Activated T-cell treated with anti-CD3 and anti-CD28 coated beads, Interleukin-2, amount 50 U/mL, for 72 hours (primary cell): ENCODE data around the gene CCR3. TPM values are rescaled to one million over a fixed set of nuclear protein-coding genes. Genes with fewer than 3 reads are reported as not detected.

Source experiments
- ATAC-seq, 2 donors: fragments of 150-1000 bp; cut with Tn5 transposase; replicated peaks in 1 of 2; 2 replicates each; pipeline ENCODE4 v1.10.0; 2021; ENCODE audit warnings: moderate library complexity in 2 of 2, mild to moderate bottlenecking in 1 of 2
- DNase-seq, 2 donors: peaks; one replicate each; pipeline ENCODE4 v3.0.0; 2021 to 2022; ENCODE audit warnings: mixed read lengths in 1 of 2
- H3K27ac Mint-ChIP-seq: one replicate; pipeline ENCODE4 v1.8.0; 2022; ENCODE audit warnings: mild to moderate bottlenecking, moderate library complexity, mixed read lengths
- H3K27me3 Mint-ChIP-seq: one replicate; pipeline ENCODE4 v1.8.0; 2022; ENCODE audit warnings: low read depth, mixed read lengths
- H3K36me3 Mint-ChIP-seq, 2 donors: one replicate each; pipeline ENCODE4 v1.8.0; 2022; ENCODE audit warnings: mixed read lengths in 2 of 2, mild to moderate bottlenecking in 1 of 2; ENCODE audit not compliant: insufficient read depth in 2 of 2
- H3K4me1 Mint-ChIP-seq: one replicate; pipeline ENCODE4 v1.8.0; 2022; ENCODE audit warnings: low read depth, mixed read lengths
- H3K4me3 Mint-ChIP-seq, 2 donors: one replicate each; pipeline ENCODE4 v1.8.0; 2022; ENCODE audit warnings: mild to moderate bottlenecking in 2 of 2, mixed read lengths in 2 of 2, moderate library complexity in 2 of 2
- H3K9me3 Mint-ChIP-seq, 2 donors: one replicate each; pipeline ENCODE4 v1.8.0; 2022; ENCODE audit warnings: mixed read lengths in 2 of 2
- total RNA-seq, 2 donors: library from RNA; stranded (reverse); gene quantifications; one replicate each; pipeline ENCODE4 v1.2.3, GENCODE V29; 2022

CCR3 gene
- total RNA-seq, 2 donors from 2014 or later, result not detected

GRCh38 chr3:46208167-46208704 is 34.0 kb upstream of the CCR3 start, which contains the start of gene CCR1:
Gene CCR1 (minus strand): TSS chr3:46208313. CDS start chr3:46204313, 4,000 bp downstream.
- Mint-ChIP-seq H3K4me3 (peak within 1 kb of the TSS in 1 of 2 donors; percentile 47), H3K36me3 (peaks cover 0 to 2% of the 10 kb centered on the region in 2 donors), H3K27ac (peak within 1 kb of the TSS; percentile 54), H3K27me3 (peaks cover 17% of the 10 kb centered on the region), H3K4me1 (peaks cover 18% of the 10 kb centered on the region), H3K9me3 (no peaks in the 10 kb centered on the region)
- ATAC-seq (peak; percentile 81 to 82), DNase-seq (peak; percentile 67)

- DNase-seq (no peak), ATAC-seq (peak; percentile 32 to 36)
- H3K9me3 Mint-ChIP-seq, result no peaks in the 10 kb centered on the region
- H3K36me3 Mint-ChIP-seq, result no peaks in the 10 kb centered on the region
- no peak overlapping the region for H3K4me3 Mint-ChIP-seq
- H3K27ac Mint-ChIP-seq, result no peak overlapping the region
- H3K4me1 Mint-ChIP-seq, result peaks cover 18% of the 10 kb centered on the region
- H3K27me3 Mint-ChIP-seq, result peaks cover 11% of the 10 kb centered on the region
Measured at GRCh38 chr3:46209053-46209452, 33.2 kb upstream of the CCR3 start.

GRCh38 chr3:46209746-46210470 is 32.4 kb upstream of the CCR3 start:
- ATAC-seq, result no peak
- H3K4me3 Mint-ChIP-seq, result no peak overlapping the region
- H3K9me3 Mint-ChIP-seq, result no peaks in the 10 kb centered on the region
- DNase-seq, result no peak
- H3K27ac Mint-ChIP-seq, result no peak overlapping the region
- H3K36me3 Mint-ChIP-seq, result no peaks in the 10 kb centered on the region
- H3K27me3 Mint-ChIP-seq, result peaks cover 3% of the 10 kb centered on the region
- peaks cover 18% of the 10 kb centered on the region for H3K4me1 Mint-ChIP-seq

- no peak overlapping the region for H3K27ac Mint-ChIP-seq
- ATAC-seq, result no peak
- no peak overlapping the region for H3K4me3 Mint-ChIP-seq
- H3K9me3 Mint-ChIP-seq, result no peaks in the 10 kb centered on the region
- DNase-seq, result no peak
- H3K36me3 Mint-ChIP-seq, result no peaks in the 10 kb centered on the region
- peaks cover 18% of the 10 kb centered on the region for H3K4me1 Mint-ChIP-seq
- H3K27me3 Mint-ChIP-seq, result no peaks in the 10 kb centered on the region
Measured at GRCh38 chr3:46212101-46212500, 30.2 kb upstream of the CCR3 start.

DNA sequence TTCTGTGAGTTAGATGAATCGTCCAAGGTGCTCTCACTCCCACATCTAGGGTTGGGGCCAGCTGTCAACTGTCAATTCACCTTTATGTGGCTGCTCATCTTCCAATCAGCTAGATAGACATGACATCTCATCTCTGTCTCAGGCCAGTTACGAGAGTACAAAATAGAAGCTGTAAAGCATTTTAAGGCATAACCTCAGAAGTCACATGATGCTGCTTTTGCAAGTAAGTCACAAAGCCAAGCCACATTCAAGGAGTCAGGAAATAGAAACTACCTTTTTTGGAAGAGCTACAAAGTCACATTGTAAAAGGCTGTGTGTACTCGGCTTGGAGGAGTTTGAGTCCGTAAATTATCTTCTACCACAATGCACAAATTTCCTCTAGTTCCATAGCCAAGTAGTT is 29.1 kb upstream of the CCR3 start:
- H3K27me3 Mint-ChIP-seq, result no peaks in the 10 kb centered on the region
- peaks cover 10% of the 10 kb centered on the region for H3K4me1 Mint-ChIP-seq
- H3K27ac Mint-ChIP-seq, result no peak overlapping the region
- H3K9me3 Mint-ChIP-seq, result no peaks in the 10 kb centered on the region
- H3K36me3 Mint-ChIP-seq, result no peaks in the 10 kb centered on the region
- ATAC-seq (peak; percentile 51 to 60), DNase-seq (peak; percentile 7 to 9)
- no peak overlapping the region for H3K4me3 Mint-ChIP-seq

- Mint-ChIP-seq H3K36me3 (peaks cover 0 to 2% of the 10 kb centered on the region in 2 donors), H3K27ac (no peak overlapping the region), H3K9me3 (peaks cover 2 to 7% of the 10 kb centered on the region in 2 donors), H3K27me3 (peaks cover 8% of the 10 kb centered on the region), H3K4me3 (no peak overlapping the region), H3K4me1 (no peaks in the 10 kb centered on the region)
- DNase-seq, result no peak
- ATAC-seq, result no peak
Measured at GRCh38 chr3:46214751-46215352, 27.4 kb upstream of the CCR3 start.

GRCh38 chr3:46215810-46216414 is 26.3 kb upstream of the CCR3 start:
- no peak for DNase-seq
- Mint-ChIP-seq H3K4me1 (no peaks in the 10 kb centered on the region), H3K36me3 (peaks cover 0 to 2% of the 10 kb centered on the region in 2 donors), H3K9me3 (peaks cover 2 to 8% of the 10 kb centered on the region in 2 donors), H3K4me3 (no peak overlapping the region), H3K27me3 (peaks cover 10% of the 10 kb centered on the region), H3K27ac (no peak overlapping the region)
- ATAC-seq, result no peak

DNA sequence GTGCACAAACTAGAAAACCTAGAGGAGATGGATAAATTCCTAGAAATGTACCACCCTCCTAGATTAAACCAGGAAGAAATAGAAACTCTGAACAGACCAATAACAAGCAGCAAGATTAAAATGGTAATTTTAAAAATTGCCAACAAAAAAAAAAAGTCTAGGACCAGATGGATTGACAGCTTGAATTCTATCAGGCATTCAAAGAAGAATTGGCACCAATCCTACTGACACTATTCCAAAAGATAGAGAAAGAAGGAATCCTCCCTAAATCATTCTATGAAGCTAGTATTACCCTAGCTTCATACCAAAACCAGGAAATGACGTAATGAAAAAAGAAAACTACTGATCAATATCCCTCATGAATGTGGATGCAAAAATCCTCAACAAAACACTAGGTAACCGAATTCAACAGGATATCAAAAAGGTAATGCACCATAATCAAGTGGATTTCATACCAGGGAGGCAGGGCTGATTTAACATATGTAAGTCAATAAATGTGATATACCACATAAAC is 24.0 kb upstream of the CCR3 start:
- Mint-ChIP-seq H3K4me1 (no peaks in the 10 kb centered on the region), H3K36me3 (peaks cover 0 to 2% of the 10 kb centered on the region in 2 donors), H3K9me3 (peaks cover 2 to 8% of the 10 kb centered on the region in 2 donors), H3K4me3 (no peak overlapping the region), H3K27me3 (peaks cover 20% of the 10 kb centered on the region), H3K27ac (no peak overlapping the region)
- DNase-seq (no peak), ATAC-seq (no peak)

DNA sequence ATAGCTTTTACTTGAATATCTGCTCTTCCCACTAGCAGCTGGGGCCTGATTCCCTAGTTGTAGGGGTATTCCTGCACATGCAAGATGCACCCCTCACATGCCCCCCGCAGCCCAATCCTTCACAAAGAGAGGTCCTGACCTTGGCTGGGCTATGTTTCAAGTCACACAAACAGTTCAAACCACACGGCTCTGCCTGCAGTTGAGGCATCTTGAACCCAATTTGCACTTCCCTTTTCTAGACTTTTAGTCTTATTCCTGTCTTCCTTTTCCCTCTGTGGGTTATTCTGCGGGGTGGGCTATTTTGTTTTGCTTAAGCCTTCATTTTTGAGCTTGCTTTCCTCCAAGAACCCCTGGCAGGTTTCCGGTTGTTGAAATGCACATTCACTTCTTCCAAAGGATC is 20.9 kb upstream of the CCR3 start:
- Mint-ChIP-seq H3K4me3 (no peak overlapping the region), H3K27me3 (peaks cover 35% of the 10 kb centered on the region), H3K27ac (no peak overlapping the region), H3K9me3 (peaks cover 5 to 8% of the 10 kb centered on the region in 2 donors), H3K36me3 (peaks cover 2% of the 10 kb centered on the region in 2 donors), H3K4me1 (no peaks in the 10 kb centered on the region)
- DNase-seq (no peak), ATAC-seq (no peak)

DNA sequence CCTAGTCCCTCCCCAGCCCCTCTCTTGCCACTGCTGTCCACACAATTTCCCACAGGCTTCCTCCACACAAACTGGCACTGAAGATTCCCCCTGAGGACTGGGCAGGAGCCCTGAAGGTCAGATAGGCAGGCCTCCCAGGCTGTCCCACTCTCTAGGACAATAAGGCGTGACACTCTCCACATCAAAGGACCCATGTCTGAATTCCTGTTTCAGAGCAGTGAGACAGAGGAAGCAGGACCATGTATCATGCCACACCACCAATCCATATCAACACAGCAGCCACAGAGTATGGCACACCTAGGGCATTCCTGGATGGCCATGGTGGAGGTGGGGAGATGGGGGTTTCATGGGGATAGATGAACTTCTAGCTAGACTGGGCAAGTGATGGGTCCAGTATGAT is 20.3 kb upstream of the CCR3 start:
- peaks cover 39% of the 10 kb centered on the region for H3K27me3 Mint-ChIP-seq
- no peak for DNase-seq
- no peak overlapping the region for H3K27ac Mint-ChIP-seq
- no peak overlapping the region for H3K4me3 Mint-ChIP-seq
- peaks cover 7 to 10% of the 10 kb centered on the region in 2 donors for H3K9me3 Mint-ChIP-seq
- H3K4me1 Mint-ChIP-seq, result no peaks in the 10 kb centered on the region
- peaks cover 2 to 4% of the 10 kb centered on the region in 2 donors for H3K36me3 Mint-ChIP-seq
- ATAC-seq, result no peak

- peaks cover 46% of the 10 kb centered on the region for H3K27me3 Mint-ChIP-seq
- no peak for DNase-seq
- no peak overlapping the region for H3K4me3 Mint-ChIP-seq
- peaks cover 2 to 7% of the 10 kb centered on the region in 2 donors for H3K36me3 Mint-ChIP-seq
- peaks cover 7 to 10% of the 10 kb centered on the region in 2 donors for H3K9me3 Mint-ChIP-seq
- no peak for ATAC-seq
- H3K27ac Mint-ChIP-seq, result no peak overlapping the region
- H3K4me1 Mint-ChIP-seq, result no peaks in the 10 kb centered on the region
Measured at GRCh38 chr3:46222435-46223161, 19.7 kb upstream of the CCR3 start.

GRCh38 chr3:46228260-46229242 is 13.7 kb upstream of the CCR3 start:
- ATAC-seq (no peak), DNase-seq (no peak)
- H3K4me3 Mint-ChIP-seq, result no peak overlapping the region
- H3K4me1 Mint-ChIP-seq, result no peaks in the 10 kb centered on the region
- peaks cover 2 to 6% of the 10 kb centered on the region in 2 donors for H3K36me3 Mint-ChIP-seq
- H3K27me3 Mint-ChIP-seq, result peaks cover 71% of the 10 kb centered on the region
- H3K9me3 Mint-ChIP-seq, result peaks cover 2 to 5% of the 10 kb centered on the region in 2 donors
- H3K27ac Mint-ChIP-seq, result no peak overlapping the region
